DND-41 (cell line): ENCODE data around the gene LUZP1.

Experiments used
- EZH2 ChIP-seq: IDR thresholded peaks from 3 replicates; pipeline ENCODE4 v1.6.1; 2012; ENCODE audit warnings: borderline replicate concordance, low read depth, mild to moderate bottlenecking, moderate library complexity, low read length, inconsistent platforms; ENCODE audit not compliant: severe bottlenecking
- TF ChIP-seq, protein P1 (sequence below): IDR thresholded peaks from 2 replicates; pipeline ENCODE4 v1.5.1; 2012; ENCODE audit warnings: borderline replicate concordance, low read length, moderate library complexity, mild to moderate bottlenecking; ENCODE audit not compliant: poor library complexity, severe bottlenecking; ENCODE audit errors: extremely low read depth

DNA sequence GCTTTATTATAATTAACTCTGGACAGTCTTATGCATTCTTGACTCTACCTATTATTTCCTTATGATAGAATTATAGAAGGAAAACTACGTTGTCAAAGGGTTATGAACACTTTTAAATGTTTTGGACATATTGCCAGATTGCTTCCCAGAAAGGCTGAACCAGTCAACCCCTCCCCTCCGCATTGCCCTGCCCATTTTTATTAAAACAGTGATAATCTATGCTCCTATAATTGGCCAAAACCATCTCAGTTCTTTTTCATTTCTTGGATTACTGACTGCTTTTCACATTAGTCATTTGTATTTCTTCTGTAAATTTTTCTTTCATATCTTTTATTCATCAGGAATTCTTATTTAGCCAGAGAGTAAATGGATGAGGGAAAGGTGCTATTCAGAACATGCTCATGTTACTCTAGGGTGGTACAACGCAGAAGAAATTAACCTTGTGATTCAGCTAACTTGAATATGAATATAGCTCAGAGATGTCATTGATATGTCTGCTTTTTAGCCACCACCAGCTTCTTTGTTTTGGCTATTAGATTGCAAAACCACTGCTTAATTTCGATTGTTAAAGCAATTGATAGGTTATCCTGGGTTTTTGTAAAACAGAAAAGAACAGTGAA lies 117.3 kb downstream of the LUZP1 start:
- TF ChIP-seq, protein P1, sequence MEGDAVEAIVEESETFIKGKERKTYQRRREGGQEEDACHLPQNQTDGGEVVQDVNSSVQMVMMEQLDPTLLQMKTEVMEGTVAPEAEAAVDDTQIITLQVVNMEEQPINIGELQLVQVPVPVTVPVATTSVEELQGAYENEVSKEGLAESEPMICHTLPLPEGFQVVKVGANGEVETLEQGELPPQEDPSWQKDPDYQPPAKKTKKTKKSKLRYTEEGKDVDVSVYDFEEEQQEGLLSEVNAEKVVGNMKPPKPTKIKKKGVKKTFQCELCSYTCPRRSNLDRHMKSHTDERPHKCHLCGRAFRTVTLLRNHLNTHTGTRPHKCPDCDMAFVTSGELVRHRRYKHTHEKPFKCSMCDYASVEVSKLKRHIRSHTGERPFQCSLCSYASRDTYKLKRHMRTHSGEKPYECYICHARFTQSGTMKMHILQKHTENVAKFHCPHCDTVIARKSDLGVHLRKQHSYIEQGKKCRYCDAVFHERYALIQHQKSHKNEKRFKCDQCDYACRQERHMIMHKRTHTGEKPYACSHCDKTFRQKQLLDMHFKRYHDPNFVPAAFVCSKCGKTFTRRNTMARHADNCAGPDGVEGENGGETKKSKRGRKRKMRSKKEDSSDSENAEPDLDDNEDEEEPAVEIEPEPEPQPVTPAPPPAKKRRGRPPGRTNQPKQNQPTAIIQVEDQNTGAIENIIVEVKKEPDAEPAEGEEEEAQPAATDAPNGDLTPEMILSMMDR: no peak
- no peak for TF ChIP-seq EZH2
